Spleen (tissue), 11 donors: ENCODE data around the gene EXOSC7. TPM values are rescaled to one million over a fixed set of nuclear protein-coding genes. Genes with fewer than 3 reads are reported as not detected.
"Not testable (repeated sequence)": the region's sequence is repeated elsewhere in the genome, so short reads cannot be mapped to it uniquely, and the experiment has no call there.

Experiments
- DNase-seq: peaks from one replicate; pipeline ENCODE4 v3.0.0-alpha.2; 2020
- H3K27ac ChIP-seq, 8 donors: fragments of 200-600 bp; sonication (generic) in 7 of 8; 1 replicate in 4 of 8; 2 replicates in 4 of 8; pipeline versions ENCODE4 v1.5.0 to v1.8.0; 2016 to 2021; ENCODE audit warnings: inconsistent platforms in 4 of 8, mild to moderate bottlenecking in 4 of 8, moderate library complexity in 1 of 8
- H3K27me3 ChIP-seq, 7 donors: fragments of 200-600 bp; sonication (generic) in 6 of 7; replicated peaks in 1 of 7; 1 replicate in 4 of 7; 2 replicates in 3 of 7; pipeline versions ENCODE4 v1.5.0 to v1.8.0; 2016 to 2021; ENCODE audit warnings: inconsistent platforms in 3 of 7, mild to moderate bottlenecking in 1 of 7
- H3K36me3 ChIP-seq, 6 donors: fragments of 200-600 bp; sonication (generic) in 5 of 6; 1 replicate in 4 of 6; 2 replicates in 2 of 6; pipeline versions ENCODE4 v1.5.0 to v1.8.0; 2016 to 2021; ENCODE audit warnings: inconsistent platforms in 2 of 6
- H3K4me1 ChIP-seq, 6 donors: fragments of 200-600 bp; sonication (generic) in 5 of 6; 1 replicate in 3 of 6; 2 replicates in 3 of 6; pipeline versions ENCODE4 v1.5.0 to v1.8.0; 2016 to 2021; ENCODE audit warnings: inconsistent platforms in 3 of 6
- H3K4me3 ChIP-seq, 8 donors: fragments of 200-600 bp; sonication (generic) in 7 of 8; 1 replicate in 4 of 8; 2 replicates in 4 of 8; pipeline versions ENCODE4 v1.5.0 to v1.8.0; 2016 to 2021; ENCODE audit warnings: inconsistent platforms in 4 of 8, mild to moderate bottlenecking in 4 of 8, moderate library complexity in 2 of 8
- H3K9me3 ChIP-seq, 8 donors: fragments of 200-600 bp; sonication (generic) in 7 of 8; 1 replicate in 4 of 8; 2 replicates in 4 of 8; pipeline versions ENCODE4 v1.5.0 to v1.8.0; 2016 to 2021; ENCODE audit warnings: inconsistent platforms in 4 of 8
- POLR2A ChIP-seq, 3 donors: fragments of 450-650 bp; IDR thresholded peaks; one replicate each; pipeline ENCODE4 v1.5.1; 2017; ENCODE audit warnings: antibody characterized with exemption in 3 of 3, mild to moderate bottlenecking in 1 of 3
- POLR2AphosphoS5 ChIP-seq, 3 donors: sonication (generic); formaldehyde crosslinking; IDR thresholded peaks; one replicate each; pipeline ENCODE4 v1.5.1; 2017; ENCODE audit warnings: antibody characterized with exemption in 3 of 3
- WGBS, 5 donors: extraction: QIAGEN DNeasy Blood & Tissue Kit in 3 of 5; methylation state at CpG; one replicate each; pipeline versions ENCODE4 v1.1.5 to v1.1.7; 2013 to 2018; 5-methylcytosine and 5-hydroxymethylcytosine counted together
- intact Hi-C: fragments of 100-400 bp; cut with DNase I; formaldehyde crosslinking; loops from one replicate; pipeline ENCODE4 v1.15.0; 2023; ENCODE audit warnings: low total_unique reads
- polyA plus RNA-seq, 3 donors: library from polyadenylated mRNA; stranded (reverse); fragments of 200-250 nt; gene quantifications; one replicate each; pipeline ENCODE4 v1.2.1, GENCODE V29; 2013
- total RNA-seq, 7 donors: library from RNA; depleted of rRNA in 3 of 7; stranded (reverse); fragments of >200 nt in 3 of 7; fragmentation: NEBNext Ultra II Directional in 4 of 7; extraction: Animal tissue kit (Norgen Biotek cat#: 25700) in 4 of 7; gene quantifications; one replicate each; pipeline versions ENCODE4 v1.1.0 to v1.2.1, GENCODE V29; 2016 to 2021
- TF ChIP-seq, protein P1 (sequence below), 11 experiments: fragments of 200-600 bp in 7 of 11; fragments of 450-650 bp in 4 of 11; sonication (generic) in 4 of 11; IDR thresholded peaks in 8 of 11; conservative IDR thresholded peaks in 3 of 11; 1 replicate in 7 of 11; 2 replicates in 4 of 11; pipeline versions ENCODE4 v1.4.0 to v1.8.0; 2016 to 2021; ENCODE audit warnings: antibody characterized with exemption in 11 of 11, inconsistent platforms in 4 of 11, mild to moderate bottlenecking in 1 of 11
- donor health status: healthy with polysubstance abuse.
- donor health status: DM: no; HTN: no; CAD: no; lungs with moderate emphysema.
- donor health status: DM: no; HTN: no; CAD: no.
- donor health status: Bipolar disorder and iron deficiency.
- donor health status: healthy.
- donor health status: DM: no; HTN: no; CAD: no.
- donor health status: DM: yes; HTN: yes; CAD: no.

The EXOSC7 gene
- total and polyA plus RNA-seq, 10 donors, result 28.4 to 43.7 (median 36.8) TPM

DNA sequence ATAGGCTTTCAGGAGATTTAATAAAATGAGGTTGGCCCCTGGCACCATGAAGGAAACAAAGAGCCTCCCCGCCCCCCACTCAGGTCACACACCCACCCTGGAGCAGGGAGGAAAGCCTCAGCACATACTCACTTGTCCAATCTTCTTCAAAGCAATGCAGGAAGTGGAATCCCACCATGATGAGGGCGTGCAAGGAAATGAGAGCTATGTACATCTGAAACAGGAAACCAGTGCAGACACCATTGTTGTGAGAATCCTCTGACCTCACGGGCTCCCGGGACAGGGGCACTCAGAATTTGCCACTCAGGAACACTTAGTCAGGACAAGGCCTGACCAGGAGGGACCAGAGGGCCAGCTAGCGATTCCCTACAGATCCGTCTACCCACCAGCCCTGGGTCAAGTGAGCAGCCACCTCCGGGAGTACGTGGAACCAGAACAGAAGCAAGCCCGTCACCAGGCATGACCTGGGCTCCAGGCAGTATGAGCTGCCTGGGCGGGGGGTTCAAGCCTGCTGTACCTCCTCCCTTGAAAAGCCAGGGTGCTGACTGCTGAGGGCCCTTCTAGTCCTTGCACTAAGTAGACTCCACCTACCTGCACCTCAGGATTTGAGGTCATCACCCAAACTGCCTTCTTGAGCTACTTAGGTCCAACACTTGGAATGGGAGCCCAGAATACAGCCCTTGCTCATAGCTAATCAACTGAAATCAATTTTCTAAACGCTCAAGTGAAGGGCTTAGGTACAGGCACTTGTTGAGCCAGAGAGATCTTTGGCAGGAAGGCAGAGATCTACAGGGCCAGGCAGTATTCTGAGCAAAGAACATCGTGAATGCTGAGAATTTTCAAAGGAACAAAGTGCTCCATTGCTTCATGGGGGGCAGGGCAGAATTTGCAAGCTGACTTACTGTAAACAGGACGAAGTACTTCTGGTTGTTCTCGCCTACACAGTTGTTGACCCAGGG, 42.8 kb upstream of the EXOSC7 start:
- H3K36me3 ChIP-seq, result peaks cover 0 to 100% (median 68%) of the 10 kb centered on the region in 6 donors
- no peak for DNase-seq
- no peaks in the 10 kb centered on the region for H3K9me3 ChIP-seq
- H3K27me3 ChIP-seq, result no peaks in the 10 kb centered on the region
- no peak overlapping the region for H3K27ac ChIP-seq
- TF ChIP-seq POLR2AphosphoS5 (IDR thresholded peaks at IDR 0.05) (no peak), POLR2A (IDR thresholded peaks at IDR 0.05) (no peak)
- TF ChIP-seq, protein P1, sequence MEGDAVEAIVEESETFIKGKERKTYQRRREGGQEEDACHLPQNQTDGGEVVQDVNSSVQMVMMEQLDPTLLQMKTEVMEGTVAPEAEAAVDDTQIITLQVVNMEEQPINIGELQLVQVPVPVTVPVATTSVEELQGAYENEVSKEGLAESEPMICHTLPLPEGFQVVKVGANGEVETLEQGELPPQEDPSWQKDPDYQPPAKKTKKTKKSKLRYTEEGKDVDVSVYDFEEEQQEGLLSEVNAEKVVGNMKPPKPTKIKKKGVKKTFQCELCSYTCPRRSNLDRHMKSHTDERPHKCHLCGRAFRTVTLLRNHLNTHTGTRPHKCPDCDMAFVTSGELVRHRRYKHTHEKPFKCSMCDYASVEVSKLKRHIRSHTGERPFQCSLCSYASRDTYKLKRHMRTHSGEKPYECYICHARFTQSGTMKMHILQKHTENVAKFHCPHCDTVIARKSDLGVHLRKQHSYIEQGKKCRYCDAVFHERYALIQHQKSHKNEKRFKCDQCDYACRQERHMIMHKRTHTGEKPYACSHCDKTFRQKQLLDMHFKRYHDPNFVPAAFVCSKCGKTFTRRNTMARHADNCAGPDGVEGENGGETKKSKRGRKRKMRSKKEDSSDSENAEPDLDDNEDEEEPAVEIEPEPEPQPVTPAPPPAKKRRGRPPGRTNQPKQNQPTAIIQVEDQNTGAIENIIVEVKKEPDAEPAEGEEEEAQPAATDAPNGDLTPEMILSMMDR (IDR thresholded peaks at IDR 0.05 in 8 of 11, conservative IDR thresholded peaks at IDR 0.05 in 3 of 11), result no peak
- H3K4me3 ChIP-seq, result no peak overlapping the region
- intact Hi-C loops, result no loop called here
- 76 to 91% (median 91%) methylated on average over 8 to 14 of the region's 14 CpGs for WGBS, 5 donors
- H3K4me1 ChIP-seq, result no peaks in the 10 kb centered on the region

DNA sequence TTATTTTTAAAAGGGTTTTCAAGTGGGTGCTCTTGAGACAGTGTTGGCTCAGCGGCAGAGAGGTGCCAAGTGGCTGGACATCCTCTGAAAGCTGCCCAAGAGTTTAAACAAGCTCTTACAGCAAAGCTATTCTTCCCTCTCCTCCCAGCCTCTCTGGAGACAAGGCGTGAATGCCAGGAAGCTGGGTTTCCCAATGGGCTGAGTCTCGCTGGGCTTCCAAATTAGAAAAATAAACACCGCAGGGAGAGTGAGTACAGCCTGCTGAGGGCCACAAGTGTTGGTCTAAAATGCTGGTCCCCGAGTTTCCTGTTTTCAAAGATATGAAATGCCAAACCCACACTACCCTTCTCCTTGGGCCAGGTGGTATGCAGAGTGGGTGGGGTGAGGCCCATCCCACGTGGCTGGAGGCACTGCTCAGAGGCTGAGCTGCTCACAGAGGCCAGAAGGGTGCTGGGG, 36.4 kb upstream of the EXOSC7 start:
- 72 to 79% (median 76%) methylated on average over 6 of the region's 6 CpGs for WGBS, 5 donors

DNA sequence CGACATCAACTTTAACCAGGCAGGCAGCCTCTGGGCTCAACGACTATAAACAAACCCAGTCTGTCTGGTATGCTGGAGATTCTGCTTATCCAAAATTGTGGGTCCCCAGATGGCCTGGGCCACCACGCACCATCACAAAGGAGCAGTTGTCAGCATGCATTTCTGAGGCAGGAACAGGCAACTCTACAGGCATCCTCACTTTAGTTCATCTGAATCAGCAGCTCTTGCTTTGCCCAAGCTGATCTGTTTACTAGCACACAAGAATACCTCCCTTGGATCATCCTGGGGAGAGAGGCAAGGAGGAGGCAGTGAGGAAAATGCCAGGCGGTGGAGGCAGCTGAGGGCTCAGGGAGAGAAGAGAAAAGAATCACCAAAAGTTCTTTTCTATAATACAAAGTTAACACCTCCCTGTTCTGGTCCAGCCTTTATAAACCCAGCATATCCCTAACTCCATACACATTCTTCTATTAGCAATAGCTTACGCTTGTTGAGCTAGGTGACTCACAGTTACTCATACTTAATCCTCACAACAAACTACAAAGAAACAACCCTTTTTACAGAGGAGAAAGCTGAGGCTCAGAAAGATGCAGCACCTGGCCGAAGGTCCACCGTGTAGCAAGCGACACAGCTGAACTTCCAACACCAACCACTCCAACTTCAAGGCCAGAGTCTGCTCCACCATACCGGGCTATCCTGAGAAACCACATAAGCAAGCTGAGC, 33.7 kb upstream of the EXOSC7 start:
- TF ChIP-seq POLR2A (IDR thresholded peaks at IDR 0.05) (no peak), POLR2AphosphoS5 (IDR thresholded peaks at IDR 0.05) (no peak)
- H3K27ac ChIP-seq, result no peak overlapping the region
- intact Hi-C loops, result no loop called here
- DNase-seq, result no peak
- H3K4me1 ChIP-seq, result no peaks in the 10 kb centered on the region
- H3K27me3 ChIP-seq, result no peaks in the 10 kb centered on the region
- no peak overlapping the region for H3K4me3 ChIP-seq
- peaks cover 0 to 100% (median 73%) of the 10 kb centered on the region in 6 donors for H3K36me3 ChIP-seq
- 84 to 97% (median 93%) methylated on average over 9 of the region's 9 CpGs for WGBS, 5 donors
- no peaks in the 10 kb centered on the region for H3K9me3 ChIP-seq

More for the DNA sequence above, 36.4 kb upstream of the EXOSC7 start:
- Histone ChIP-seq H3K4me1 (no peaks in the 10 kb centered on the region), H3K9me3 (no peaks in the 10 kb centered on the region), H3K36me3 (peaks cover 0 to 100% (median 73%) of the 10 kb centered on the region in 6 donors), H3K4me3 (no peak overlapping the region), H3K27me3 (no peaks in the 10 kb centered on the region), H3K27ac (no peak overlapping the region)
- no peak for TF ChIP-seq POLR2A (IDR thresholded peaks at IDR 0.05)
- TF ChIP-seq, protein P1 (IDR thresholded peaks at IDR 0.05 in 8 of 11, conservative IDR thresholded peaks at IDR 0.05 in 3 of 11), result no peak
- no peak for TF ChIP-seq POLR2AphosphoS5 (IDR thresholded peaks at IDR 0.05)
- intact Hi-C loops, result no loop called here
- no peak for DNase-seq

DNA sequence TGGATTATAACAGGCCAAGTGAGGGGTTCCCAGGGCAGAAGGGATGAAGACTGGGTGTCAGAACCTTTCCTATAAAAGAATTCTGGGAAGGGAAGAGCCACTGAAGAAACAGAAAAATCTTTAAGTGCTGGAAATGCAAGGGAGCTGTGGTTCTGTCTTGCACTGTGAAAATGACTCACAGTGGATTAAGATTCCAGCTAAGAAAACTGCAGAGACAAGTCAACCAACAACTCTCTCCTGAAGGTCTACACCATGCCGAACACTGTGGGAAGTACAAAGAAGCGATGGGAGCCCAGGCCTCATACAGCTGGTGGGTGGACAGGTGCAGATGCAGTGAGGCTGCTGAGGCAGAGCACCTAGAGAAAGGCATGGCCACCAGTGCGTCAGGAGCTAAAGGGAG, 27.8 kb upstream of the EXOSC7 start:
- Histone ChIP-seq H3K4me1 (peaks cover 0 to 5% (median 0%) of the 10 kb centered on the region in 6 donors), H3K9me3 (no peaks in the 10 kb centered on the region), H3K27ac (no peak overlapping the region), H3K4me3 (no peak overlapping the region), H3K27me3 (no peaks in the 10 kb centered on the region), H3K36me3 (peaks cover 0 to 69% (median 17%) of the 10 kb centered on the region in 6 donors)
- intact Hi-C loops, result no loop called here
- no peak for TF ChIP-seq POLR2A (IDR thresholded peaks at IDR 0.05)
- no peak for TF ChIP-seq POLR2AphosphoS5 (IDR thresholded peaks at IDR 0.05)
- TF ChIP-seq, protein P1 (IDR thresholded peaks at IDR 0.05 in 8 of 11, conservative IDR thresholded peaks at IDR 0.05 in 3 of 11), result no peak
- DNase-seq, result no peak
- 94 to 99% (median 98%) methylated on average over 3 of the region's 3 CpGs for WGBS, 5 donors

DNA sequence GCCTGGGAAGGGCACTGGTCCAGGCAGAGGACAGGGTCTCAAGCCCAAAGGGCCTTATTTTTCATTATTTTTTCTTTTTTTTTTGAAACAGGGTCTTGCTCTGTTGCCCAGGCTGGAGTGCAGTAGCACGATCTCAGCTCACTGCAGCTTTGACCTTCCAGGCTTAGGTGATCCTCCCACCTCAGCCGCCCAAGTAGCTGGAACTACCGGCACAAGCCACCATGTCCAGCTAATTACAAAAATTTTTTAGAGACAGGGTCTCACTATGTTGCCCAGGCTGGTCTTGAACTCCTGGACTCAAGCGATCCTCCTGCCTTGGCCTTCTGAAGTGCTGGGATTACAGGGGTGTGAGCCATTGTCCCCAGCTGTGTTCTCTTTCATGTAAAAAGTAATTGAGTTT, 26.3 kb upstream of the EXOSC7 start:
- intact Hi-C loops, H3K27ac ChIP-seq, H3K4me3 ChIP-seq, H3K9me3 ChIP-seq, H3K27me3 ChIP-seq, DNase-seq: not testable (repeated sequence)
- 94 to 99% (median 98%) methylated on average over 4 of the region's 4 CpGs for whole genome bisulfite sequencing, 5 donors
- Histone ChIP-seq H3K4me1 (peaks cover 0 to 13% (median 2%) of the 10 kb centered on the region in 6 donors), H3K36me3 (peaks cover 0 to 66% (median 12%) of the 10 kb centered on the region in 6 donors)
